ENCODE measurements around the gene CD248.

CD248 gene

DNA sequence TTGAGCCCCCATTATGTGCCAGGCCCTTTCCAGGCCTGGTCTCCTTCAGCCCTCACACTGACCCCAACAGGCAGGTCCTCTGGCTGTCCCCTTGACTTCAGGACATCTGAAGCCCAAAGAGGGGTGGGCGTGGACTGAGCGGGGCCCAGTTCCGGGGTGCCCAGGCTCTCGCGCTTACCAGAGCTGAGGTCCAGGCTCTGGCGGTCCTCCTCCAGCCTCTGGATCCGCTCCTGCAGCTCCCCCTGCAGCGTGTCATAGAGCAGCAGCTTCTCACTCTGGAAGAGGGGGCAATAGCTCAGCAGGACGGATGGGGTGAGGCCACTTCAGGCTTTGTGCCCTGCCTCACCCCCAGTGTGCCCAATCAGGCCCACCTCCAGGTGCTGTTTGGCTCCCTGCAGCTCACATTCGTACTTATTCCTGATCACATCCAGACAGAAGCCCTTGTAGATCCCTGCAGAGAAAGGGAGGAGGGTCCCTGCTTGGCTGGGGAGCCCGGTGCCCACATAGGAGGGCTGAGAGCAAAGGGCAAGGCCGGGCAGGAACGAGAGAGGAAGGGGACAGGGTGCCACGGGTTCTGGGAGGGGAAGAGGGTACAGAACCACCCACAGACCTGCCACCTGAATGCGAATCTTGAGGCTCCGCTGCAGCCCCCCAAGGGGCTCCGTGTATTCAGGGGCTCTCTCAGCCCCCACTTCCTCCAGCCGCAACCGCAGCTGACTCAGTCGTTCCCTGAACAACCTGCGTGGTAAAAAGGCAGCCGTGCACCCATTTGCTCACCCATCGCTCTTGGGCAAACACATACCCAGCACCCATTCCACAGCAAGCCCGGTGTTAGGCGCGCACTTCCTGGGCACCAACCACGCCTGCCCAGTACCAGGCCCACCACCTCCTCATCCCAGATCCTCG lies 24.0 kb upstream of the CD248 start:
- no peak for DNase-seq

DNA sequence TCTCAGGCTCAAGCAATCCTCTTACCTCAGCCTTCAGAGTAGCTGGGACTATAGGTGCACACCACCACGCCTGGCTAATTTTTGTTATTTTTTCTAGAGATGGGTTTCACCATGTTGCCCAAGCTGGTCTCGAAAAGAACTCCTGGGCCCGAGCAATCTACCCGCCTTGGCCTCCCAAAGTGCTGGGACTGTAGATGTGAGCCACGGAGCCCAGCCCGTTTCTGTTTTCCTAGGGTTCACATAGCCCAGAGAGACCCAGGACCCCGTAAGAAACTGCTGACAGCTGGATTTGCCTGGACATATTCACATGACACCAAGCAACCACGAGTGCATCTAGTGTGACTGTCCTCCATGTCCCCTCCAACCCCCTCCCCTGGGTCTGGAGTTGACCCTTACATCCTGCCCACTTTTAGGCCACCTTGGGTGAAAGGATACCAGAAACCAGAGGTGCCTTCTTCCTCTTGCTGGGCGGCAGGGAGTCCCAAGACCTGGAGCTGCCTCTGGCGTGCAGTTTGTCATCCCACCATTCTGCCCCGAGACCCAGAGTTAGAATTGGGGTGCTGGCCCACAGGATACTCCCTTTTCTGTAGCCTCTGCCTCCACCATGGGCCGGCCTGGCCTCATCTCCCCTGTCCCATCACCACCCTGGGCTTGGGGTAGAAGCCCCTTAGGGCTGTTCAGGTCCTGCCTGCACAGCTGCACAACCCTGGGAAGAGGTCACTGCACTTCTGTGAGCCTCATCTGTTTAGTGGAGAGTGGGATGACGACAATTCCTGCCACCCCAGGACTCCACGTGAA lies 23.0 kb upstream of the CD248 start:
- no peak for DNase-seq

- no peak for DNase-seq
Observed at GRCh38 chr11:66339162-66339675, 22.4 kb upstream of the CD248 start.

GRCh38 chr11:66338276-66339161 lies 21.7 kb upstream of the CD248 start:
- DNase-seq = no peak

DNA sequence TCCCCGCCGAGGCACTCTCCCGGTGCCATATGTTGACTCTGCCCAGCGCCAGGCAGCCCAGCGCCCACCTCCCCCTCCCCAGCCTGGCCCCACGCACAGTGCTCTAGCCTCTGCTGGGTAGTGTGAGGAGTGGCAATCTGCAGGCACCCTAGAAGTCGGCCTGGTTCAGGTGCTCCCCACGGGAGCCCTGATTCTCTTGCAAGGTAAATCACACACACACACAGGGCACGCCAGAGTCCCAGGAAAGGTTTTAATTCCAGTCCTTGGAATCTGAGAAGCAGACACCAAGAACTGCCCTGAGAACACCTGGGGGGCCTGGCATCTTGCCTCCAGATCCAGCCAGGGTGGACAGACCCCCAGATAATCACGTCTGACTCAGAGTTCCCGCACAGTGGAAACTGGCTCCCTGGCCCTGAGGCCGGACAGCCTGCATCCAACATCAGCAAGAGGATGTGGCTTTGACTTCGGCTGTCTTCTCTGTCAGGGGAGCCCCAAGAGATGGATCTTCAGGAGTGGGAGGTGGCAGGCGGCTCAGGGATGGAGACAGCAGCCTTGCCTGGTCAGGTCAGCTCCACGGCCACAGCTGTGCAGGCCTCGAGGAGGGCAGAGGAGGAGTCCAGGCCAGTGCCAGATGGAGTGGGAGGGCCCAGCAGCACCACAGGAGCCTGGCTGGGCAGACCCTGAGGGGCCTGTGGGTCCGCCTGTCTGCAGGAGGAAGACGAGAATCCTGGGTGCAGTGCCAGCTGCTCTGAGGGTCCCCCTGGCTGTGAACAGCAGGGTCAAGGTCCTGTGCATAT lies 20.5 kb upstream of the CD248 start:
- no peak for DNase-seq

GRCh38 chr11:66336234-66337102 lies 19.6 kb upstream of the CD248 start, which contains the start of gene RIN1:
Gene RIN1, minus strand, starts transcription at chr11:66336434. Its CDS starts 32 bp downstream, at chr11:66336402.
- DNase-seq = peak; percentile 74

- no peak for DNase-seq
Observed at GRCh38 chr11:66335531-66336233, 18.8 kb upstream of the CD248 start.

DNA sequence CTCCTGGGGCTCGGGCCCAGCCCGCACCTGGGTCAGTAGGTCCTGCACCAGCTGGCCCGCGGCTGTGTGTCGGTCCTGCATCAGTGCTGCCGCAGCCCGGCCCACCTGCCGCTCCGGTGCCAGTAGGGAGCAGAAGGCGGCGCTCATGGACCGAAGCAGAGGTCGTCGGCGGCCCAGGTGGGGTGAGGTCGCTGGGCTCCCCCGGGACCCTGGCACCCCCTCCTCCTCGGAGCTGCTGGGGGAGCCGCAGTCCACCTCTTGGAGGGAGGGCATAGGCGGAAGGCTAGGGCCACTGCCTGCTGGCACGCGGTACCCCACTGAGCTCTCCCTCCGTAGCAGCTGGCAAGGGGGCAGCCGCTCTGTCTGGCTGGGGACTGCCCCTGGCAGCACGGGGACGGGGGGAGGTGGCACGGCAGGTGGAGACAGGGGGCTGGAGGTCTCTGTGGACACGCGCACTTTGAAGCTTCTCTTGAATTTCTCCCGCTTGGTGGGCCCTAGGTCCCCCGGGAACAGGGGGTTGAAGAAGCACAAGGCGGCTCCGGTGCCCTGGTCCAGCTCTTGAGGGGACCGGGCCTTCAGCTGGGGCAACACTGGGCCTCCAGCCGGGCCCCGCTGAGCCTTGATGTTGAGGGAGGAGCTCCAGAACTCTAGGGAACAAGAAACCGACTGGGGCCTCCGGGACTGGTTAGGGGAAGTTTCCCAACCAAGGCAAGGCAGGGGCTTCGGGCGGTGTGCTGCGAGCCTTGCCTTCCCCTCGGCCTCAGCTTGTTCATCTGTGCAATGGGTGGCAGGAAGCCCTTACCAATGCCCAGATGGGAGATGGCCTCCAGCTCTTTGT lies 18.0 kb upstream of the CD248 start:
- DNase-seq = no peak

GRCh38 chr11:66333896-66334604 lies 17.2 kb upstream of the CD248 start:
- DNase-seq = no peak

DNA sequence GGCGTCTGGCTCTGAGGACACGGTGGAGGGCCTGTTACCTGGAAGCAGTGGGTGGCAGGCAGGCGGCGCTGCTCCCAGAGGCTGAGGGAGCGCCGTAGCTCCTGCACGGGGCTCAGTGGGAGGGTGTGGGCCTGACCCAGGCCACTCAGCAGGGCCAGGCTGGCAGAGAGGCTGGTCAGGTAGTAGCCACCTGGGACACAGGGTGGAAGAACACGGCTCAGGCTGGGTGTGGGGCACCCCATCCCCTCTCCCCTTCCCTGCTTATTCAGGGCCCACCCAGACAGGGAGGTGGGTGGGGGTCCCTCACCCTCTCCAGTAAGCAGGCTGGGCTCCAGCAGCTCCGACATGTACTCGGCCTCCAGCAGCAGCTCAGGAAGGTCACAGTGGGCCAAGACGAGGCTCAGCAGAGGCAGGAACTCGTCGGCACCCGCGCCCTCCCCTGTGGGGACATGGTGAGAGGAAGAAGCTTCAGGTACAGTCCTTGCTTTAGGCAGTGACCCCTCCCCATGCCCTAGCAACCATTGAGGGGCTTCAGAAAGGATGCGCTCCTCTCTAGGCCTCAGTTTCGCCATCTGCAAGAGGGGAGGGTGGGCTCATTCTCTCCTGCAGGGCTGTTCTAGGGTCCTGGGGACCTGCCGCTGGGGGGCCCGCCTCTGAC lies 16.5 kb upstream of the CD248 start:
- DNase-seq = no peak

- DNase-seq = no peak
Observed at GRCh38 chr11:66332371-66333219, 15.8 kb upstream of the CD248 start.

GRCh38 chr11:66331542-66332370 lies 14.9 kb upstream of the CD248 start:
- no peak for DNase-seq

- DNase-seq = no peak
Observed at GRCh38 chr11:66330931-66331330, 14.1 kb upstream of the CD248 start.

DNA sequence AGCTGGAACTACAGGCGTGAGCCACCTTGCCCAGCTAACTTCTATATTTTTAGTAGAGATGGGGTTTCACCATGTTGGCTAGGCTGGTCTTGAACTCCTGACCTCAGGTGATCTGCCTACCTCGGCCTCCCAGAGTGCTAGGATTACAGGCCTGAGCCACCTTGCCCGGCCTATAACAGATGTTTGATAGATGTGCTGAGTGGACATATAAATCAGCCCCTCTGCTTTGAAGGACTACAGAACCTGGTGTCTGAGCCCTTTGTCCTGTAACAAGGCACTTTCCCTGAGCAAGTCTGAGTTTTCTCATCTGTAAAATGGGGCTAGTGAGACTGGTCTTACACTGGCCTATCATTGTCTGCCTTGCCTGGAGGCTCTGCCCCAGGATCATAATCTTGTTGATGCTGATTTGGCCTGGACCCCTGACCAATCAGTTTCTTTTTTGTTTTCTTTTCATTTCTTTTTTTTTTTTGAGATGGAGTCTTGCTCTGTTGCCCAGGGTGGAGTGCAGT lies 12.4 kb upstream of the CD248 start:
- no peak for DNase-seq

DNA sequence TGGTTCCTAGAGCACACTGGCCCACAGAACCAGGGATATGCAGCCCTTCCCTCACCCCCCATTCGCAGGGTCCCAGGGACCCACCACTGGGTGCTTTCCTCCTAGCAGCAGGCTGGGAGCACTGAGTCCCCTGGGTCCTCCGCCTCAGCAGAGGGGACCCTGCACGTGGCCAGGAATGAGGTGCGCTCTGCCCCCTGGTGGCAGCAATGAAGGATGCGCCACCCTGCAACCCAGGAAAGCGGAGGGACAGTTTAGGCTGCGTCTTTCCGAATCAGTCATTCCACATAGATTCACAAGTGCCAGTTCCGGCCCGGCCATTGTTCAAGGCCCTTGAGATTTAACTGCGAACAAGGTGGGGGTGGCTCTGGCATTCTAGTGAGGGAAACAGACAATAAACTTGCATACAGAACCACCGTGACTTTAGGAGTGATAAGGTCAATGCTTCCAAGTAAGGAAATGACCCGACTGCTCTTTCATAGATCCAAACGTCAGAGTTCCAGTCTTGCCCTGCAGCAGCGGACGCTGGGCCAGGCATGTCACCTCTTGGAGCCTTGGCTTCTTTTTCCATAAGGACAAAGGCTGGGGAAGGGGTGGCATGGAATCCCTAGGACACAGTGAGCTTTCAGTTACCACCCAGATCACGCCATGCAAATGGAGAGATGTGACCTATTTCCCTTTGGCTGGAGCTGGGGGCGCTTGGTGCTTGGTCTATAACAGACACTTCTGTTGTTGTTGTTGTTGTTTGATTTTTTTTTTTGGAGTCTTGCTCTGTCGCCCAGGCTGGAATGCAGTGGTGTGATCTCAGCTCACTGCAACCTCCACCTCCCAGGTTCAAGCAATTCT lies 11.7 kb upstream of the CD248 start:
- peak; percentile 92 for DNase-seq
